HAP-1 (cell line): Measurements from ENCODE around the gene DMBT1.

Experiments used
- DNase-seq, 2 experiments: peaks; one replicate each; pipeline ENCODE4 v3.0.0-alpha.2; 2016 to 2020; ENCODE audit warnings: low spot score in 2 of 2
- H3K27me3 ChIP-seq: fragments of 250-450 bp; sonication (Bioruptor Pico); 2 replicates; pipeline ENCODE4 v1.5.1; 2020; ENCODE audit warnings: low read depth, mild to moderate bottlenecking, moderate library complexity
- H3K36me3 ChIP-seq: fragments of 250-450 bp; sonication (Bioruptor Pico); replicated peaks from 2 replicates; pipeline ENCODE4 v1.5.1; 2020; ENCODE audit warnings: mild to moderate bottlenecking
- H3K4me1 ChIP-seq: fragments of 250-450 bp; sonication (Bioruptor Pico); 2 replicates; pipeline ENCODE4 v1.5.1; 2020; ENCODE audit warnings: mild to moderate bottlenecking
- H3K4me3 ChIP-seq: fragments of 250-450 bp; sonication (Bioruptor Pico); 2 replicates; pipeline ENCODE4 v1.5.1; 2020; ENCODE audit warnings: mild to moderate bottlenecking, moderate library complexity
- H3K9me3 ChIP-seq: fragments of 250-450 bp; sonication (Bioruptor Pico); 2 replicates; pipeline ENCODE4 v1.5.1; 2020; ENCODE audit warnings: mild to moderate bottlenecking, moderate library complexity
- in situ Hi-C: fragments of 300-500 bp; cut with MboI; formaldehyde crosslinking; loops from 3 replicates; pipeline ENCODE4 v1.14.3; 2020; ENCODE audit warnings: low sequenced_read_pairs, inconsistent platforms, mixed read lengths

Gene DMBT1

DNA sequence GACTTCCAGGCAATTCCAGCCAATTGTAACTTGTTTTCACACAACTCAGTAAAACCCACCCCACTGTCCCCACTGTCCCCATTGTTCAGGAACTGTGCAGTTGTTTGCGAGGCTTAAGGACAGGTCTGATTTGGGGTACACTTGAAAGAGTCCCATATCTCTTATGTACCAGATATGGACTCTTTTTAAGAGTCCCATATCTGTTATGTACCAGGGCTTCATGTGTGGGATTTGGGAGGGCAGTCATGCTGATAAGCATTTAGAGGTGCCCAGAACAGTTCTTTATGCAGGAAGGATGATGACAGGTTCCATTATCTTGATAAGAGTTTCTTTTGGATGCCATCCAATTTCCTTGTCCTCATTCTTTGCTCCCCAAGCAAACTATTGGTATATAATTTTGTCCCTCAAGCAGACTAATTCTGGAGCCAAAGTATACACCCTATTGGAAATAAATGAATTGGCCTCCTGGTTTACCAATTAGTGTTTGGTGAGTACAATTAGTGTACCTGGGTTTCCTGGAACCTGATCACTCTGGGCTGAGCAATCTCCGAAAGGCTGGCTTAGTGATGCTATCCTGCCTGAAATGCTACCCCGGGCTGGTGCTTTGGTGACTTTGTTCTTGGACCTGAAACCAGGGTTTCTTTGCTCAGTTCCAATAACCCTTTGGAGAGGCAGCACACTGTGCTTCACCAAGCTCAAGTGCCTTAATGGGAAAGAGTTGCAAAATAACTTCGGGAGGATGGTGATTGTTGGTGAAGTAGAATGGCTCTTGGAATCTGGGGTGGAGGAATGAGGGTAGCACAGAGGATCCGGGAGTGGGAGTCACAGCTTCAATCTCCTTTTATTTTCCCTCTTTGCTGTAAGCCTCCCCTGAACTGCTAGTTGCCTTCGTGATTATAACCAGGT is 6.2 kb upstream of the DMBT1 start:
- Histone ChIP-seq H3K27me3 (no peaks in the 10 kb centered on the region), H3K36me3 (no peaks in the 10 kb centered on the region), H3K4me3 (no peak overlapping the region), H3K9me3 (no peaks in the 10 kb centered on the region), H3K4me1 (no peaks in the 10 kb centered on the region)
- in situ Hi-C loops: no loop called here
- DNase-seq: no peak

DNA sequence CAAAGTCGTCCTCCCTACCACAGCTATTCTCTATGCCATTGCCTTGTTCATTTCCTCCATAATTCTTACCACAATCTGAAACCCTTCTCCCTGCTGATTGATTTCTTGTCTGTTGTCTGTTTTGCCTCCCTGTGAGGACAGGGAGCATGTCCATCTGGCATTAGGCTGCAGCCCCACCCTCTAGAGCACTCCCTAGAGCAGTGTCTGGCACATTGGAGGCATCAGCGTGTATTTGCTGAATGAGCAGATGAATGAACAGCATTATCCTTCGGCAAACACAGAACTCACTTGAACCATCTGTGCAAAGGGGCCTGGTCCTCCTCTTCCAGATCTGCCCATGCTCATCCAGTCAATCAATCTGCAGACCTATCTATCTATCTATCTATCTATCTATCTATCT is 5.1 kb upstream of the DMBT1 start:
- no peaks in the 10 kb centered on the region for H3K4me1 ChIP-seq

DNA sequence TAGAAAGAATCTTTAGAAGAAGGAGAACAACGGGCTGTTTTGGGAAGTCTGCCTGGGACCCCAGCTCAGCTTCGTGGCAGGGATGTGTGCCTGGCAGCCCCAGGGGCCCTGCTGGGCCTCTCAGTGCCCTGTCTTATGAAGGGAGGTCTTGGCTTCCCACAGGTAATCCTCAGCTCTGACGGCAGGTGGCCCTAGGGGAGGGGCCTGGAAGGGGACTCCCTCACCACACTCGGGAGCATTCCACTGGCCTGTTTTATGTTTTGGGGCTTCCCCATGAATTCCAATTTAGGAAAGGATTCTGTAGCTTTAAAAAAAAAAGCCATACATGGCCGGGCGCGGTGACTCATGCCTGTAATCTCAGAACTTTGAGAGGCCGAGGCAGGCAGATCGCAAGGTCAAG is 3.0 kb upstream of the DMBT1 start:
- Histone ChIP-seq H3K27me3 (peaks cover 15% of the 10 kb centered on the region), H3K36me3 (no peaks in the 10 kb centered on the region), H3K9me3 (no peaks in the 10 kb centered on the region), H3K4me1 (no peaks in the 10 kb centered on the region), H3K4me3 (no peak overlapping the region)
- no peak for DNase-seq
- in situ Hi-C loops: no loop called here

More for the DNA sequence above, 5.1 kb upstream of the DMBT1 start:
- Histone ChIP-seq H3K27me3 (peaks cover under 1% of the 10 kb centered on the region; the same call in 1 of the 2 replicates), H3K4me3 (no peak overlapping the region), H3K9me3 (no peaks in the 10 kb centered on the region), H3K36me3 (no peaks in the 10 kb centered on the region)
- no peak for DNase-seq
- in situ Hi-C loops: no loop called here

- H3K36me3 ChIP-seq: no peaks in the 10 kb centered on the region
- DNase-seq: no peak
- in situ Hi-C loops: no loop called here
- no peaks in the 10 kb centered on the region for H3K4me1 ChIP-seq
- H3K27me3 ChIP-seq: peaks cover 23% of the 10 kb centered on the region
- no peak overlapping the region for H3K4me3 ChIP-seq
- no peaks in the 10 kb centered on the region for H3K9me3 ChIP-seq
Measured at GRCh38 chr10:122558452-122558851, 2.1 kb upstream of the DMBT1 start.

GRCh38 chr10:122559228-122559627 is 1.3 kb upstream of the DMBT1 start:
- H3K4me1 ChIP-seq: no peaks in the 10 kb centered on the region
- H3K36me3 ChIP-seq: no peaks in the 10 kb centered on the region
- peaks cover 31% of the 10 kb centered on the region for H3K27me3 ChIP-seq
- H3K9me3 ChIP-seq: no peaks in the 10 kb centered on the region
- in situ Hi-C loops: no loop called here
- H3K4me3 ChIP-seq: no peak overlapping the region
- DNase-seq: no peak

- H3K4me1 ChIP-seq: no peaks in the 10 kb centered on the region
- H3K36me3 ChIP-seq: no peaks in the 10 kb centered on the region
- no peak overlapping the region for H3K4me3 ChIP-seq
- in situ Hi-C loops: no loop called here
- H3K27me3 ChIP-seq: peaks cover 43% of the 10 kb centered on the region
- no peak for DNase-seq
- H3K9me3 ChIP-seq: no peaks in the 10 kb centered on the region
Measured at GRCh38 chr10:122561212-122561611, 658 bp downstream of the DMBT1 start.

DNA sequence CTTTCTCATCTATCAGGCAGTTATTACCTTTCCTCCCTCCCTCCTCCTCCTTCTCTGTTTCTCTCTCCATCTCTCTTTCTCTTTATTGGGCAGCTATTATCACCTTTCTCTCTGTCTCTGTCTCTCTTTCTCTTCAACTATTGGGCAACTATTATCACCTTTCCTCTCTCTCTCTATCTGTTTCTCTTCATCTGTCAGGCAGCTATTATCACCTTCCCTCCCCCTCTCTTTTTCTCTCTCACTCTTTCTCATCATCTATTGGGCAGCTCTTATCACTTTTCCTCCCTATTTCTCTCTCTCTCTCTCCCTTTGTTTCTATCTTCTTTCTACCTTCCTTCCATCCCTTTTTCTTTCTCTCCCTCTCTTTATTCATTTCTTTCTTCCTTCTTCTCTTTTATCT is 1.2 kb downstream of the DMBT1 start:
- in situ Hi-C loops: no loop called here

DNA sequence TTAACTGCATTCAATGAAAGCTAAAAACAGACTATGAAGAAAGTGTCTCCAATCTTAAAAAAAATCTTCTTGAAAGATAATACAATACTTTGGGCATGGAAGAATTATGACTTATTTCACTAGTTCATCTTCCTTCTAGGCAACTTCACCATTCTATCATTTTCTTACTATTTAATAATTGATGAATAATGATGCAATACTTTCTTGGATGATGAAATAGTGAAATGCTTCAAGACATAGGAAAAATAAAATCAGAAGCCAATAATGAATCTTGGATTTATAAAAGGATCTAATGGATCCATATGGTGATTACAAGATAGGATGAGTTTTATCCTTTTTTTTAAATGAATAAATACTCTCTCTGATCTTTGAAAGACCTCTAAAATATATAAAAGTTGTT is 4.4 kb downstream of the DMBT1 start:
- in situ Hi-C loops: loop anchor here (5.0 kb wide), 2 partner anchors 128 to 268 kb away; no protein-coding TSS in a partner anchor
- DNase-seq: no peak
- peaks cover 43% of the 10 kb centered on the region for H3K27me3 ChIP-seq
- H3K4me1 ChIP-seq: no peaks in the 10 kb centered on the region
- H3K4me3 ChIP-seq: no peak overlapping the region
- H3K9me3 ChIP-seq: no peaks in the 10 kb centered on the region
- H3K36me3 ChIP-seq: no peaks in the 10 kb centered on the region

More for the DNA sequence above, 1.2 kb downstream of the DMBT1 start:
- no peak for DNase-seq
- no peaks in the 10 kb centered on the region for H3K4me1 ChIP-seq
- no peaks in the 10 kb centered on the region for H3K9me3 ChIP-seq
- peaks cover 43% of the 10 kb centered on the region for H3K27me3 ChIP-seq
- H3K36me3 ChIP-seq: no peaks in the 10 kb centered on the region
- H3K4me3 ChIP-seq: no peak overlapping the region

DNA sequence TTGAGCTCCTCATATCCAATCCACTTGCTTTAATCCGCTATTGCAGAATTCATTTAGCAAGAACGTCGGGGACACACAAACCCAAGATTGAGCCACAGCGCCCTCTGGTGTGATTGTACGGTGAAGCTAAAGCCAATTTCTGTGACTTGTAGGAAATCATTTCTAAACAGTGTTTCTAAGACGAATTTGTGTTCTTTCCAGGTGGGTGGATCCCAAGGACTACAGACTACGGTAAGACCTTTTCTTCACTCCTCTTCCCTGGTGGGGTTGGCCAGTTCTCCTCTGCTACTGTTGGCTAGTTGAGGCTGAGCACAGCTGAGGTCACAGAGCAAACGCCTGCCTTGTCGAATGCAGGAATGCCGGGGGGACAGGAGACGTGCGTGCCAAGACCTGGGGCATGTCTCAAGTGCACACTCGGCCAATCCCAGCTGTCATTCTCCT is 5.2 kb downstream of the DMBT1 start:
- DNase-seq: peak; percentile 58 to 82
- in situ Hi-C loops: loop anchor here (5.0 kb wide), 2 partner anchors 128 to 268 kb away; no protein-coding TSS in a partner anchor

GRCh38 chr10:122566632-122567031 is 6.1 kb downstream of the DMBT1 start:
- no peaks in the 10 kb centered on the region for H3K9me3 ChIP-seq
- H3K4me1 ChIP-seq: no peaks in the 10 kb centered on the region
- no peaks in the 10 kb centered on the region for H3K36me3 ChIP-seq
- H3K27me3 ChIP-seq: peaks cover 33% of the 10 kb centered on the region
- DNase-seq: no peak
- H3K4me3 ChIP-seq: no peak overlapping the region
- in situ Hi-C loops: loop anchor here (5.0 kb wide), 2 partner anchors 129 to 269 kb away; no protein-coding TSS in a partner anchor

More for the DNA sequence above, 5.2 kb downstream of the DMBT1 start:
- Histone ChIP-seq H3K9me3 (no peaks in the 10 kb centered on the region), H3K4me3 (no peak overlapping the region), H3K27me3 (peaks cover 39% of the 10 kb centered on the region), H3K4me1 (no peaks in the 10 kb centered on the region), H3K36me3 (no peaks in the 10 kb centered on the region)

DNA sequence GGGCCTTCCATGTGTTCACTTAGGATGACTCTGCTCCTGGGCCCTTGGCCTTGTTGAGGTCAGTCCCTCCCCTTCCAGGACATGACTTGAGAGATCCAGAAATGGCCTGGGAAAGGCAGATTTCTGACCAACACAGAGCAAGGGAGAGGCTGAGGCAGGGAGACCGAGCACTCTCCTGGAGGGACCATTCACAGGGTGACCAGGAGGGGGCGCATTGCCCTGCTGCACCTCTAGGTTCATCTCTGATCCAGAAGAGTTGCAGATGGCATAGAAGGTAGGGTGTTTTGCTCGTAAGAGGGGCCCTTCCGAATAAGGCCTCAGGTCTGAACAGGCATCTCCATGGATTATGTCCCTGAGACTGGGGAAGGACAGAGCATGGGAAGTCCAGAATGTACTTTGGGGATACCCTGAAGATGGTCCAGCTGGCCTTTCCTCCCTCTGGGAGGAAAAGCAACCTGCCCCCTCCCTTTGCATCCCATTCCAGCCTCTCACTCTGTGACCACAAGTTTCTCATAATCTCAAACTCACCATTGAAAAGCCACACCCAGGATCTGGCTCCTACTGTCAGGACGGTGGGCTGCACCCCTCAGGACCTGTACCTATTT is 6.6 kb downstream of the DMBT1 start:
- Histone ChIP-seq H3K4me3 (no peak overlapping the region), H3K9me3 (no peaks in the 10 kb centered on the region), H3K27me3 (peaks cover 30% of the 10 kb centered on the region), H3K36me3 (no peaks in the 10 kb centered on the region), H3K4me1 (no peaks in the 10 kb centered on the region)
- DNase-seq: peak in 1 of 2 experiments; percentile 45
- in situ Hi-C loops: loop anchor here (5.0 kb wide), 2 partner anchors 130 to 270 kb away; no protein-coding TSS in a partner anchor

DNA sequence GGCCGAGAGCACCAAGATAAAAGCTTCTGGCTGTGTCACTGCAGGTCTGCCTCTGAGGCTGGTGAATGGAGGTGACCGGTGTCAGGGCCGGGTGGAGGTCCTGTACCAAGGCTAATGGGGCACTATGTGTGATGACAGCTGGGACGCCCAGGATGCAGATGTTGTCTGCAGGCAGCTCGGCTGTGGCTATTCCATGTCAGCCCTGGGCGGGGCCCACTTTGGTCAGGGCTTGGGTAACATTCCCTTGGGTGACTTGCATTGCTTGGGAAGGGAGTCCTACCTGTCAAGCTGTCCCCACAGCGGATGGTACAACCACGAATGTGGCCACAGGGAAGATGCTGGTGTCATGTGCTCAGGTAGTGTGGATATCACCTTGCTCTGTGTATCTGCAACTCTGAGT is 8.0 kb downstream of the DMBT1 start:
- Histone ChIP-seq H3K4me1 (no peaks in the 10 kb centered on the region), H3K36me3 (no peaks in the 10 kb centered on the region), H3K4me3 (no peak overlapping the region), H3K27me3 (peaks cover 19% of the 10 kb centered on the region), H3K9me3 (no peaks in the 10 kb centered on the region)
- in situ Hi-C loops: loop anchor here (5.0 kb wide), 2 partner anchors 131 to 271 kb away; no protein-coding TSS in a partner anchor
- no peak for DNase-seq

DNA sequence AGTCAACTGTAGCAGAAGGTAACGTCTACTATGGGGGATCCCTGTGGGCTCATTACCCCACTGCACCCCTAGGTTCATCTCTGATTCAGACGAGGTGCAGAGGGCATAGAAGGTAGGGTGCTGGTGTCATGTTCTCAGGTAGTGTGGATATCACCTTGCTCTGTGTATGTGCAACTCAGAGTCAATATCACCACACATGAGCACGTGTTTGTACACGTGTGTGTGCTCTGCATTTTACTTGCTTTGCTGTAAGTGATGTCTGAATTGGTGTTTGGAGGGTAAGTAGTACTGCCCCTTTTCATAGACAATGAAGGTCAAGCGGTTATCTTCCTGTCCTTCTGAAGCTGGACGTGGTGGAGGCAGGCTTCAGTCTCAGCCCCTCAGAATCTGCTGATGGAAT is 10.4 kb downstream of the DMBT1 start:
- Histone ChIP-seq H3K4me1 (no peaks in the 10 kb centered on the region), H3K4me3 (no peak overlapping the region), H3K27me3 (no peaks in the 10 kb centered on the region), H3K36me3 (no peaks in the 10 kb centered on the region), H3K9me3 (no peaks in the 10 kb centered on the region)
- in situ Hi-C loops: no loop called here
- no peak for DNase-seq

GRCh38 chr10:122571892-122572291 is 11.3 kb downstream of the DMBT1 start:
- H3K27me3 ChIP-seq: no peaks in the 10 kb centered on the region
- H3K4me3 ChIP-seq: no peak overlapping the region
- no peak for DNase-seq
- in situ Hi-C loops: no loop called here
- H3K9me3 ChIP-seq: no peaks in the 10 kb centered on the region
- H3K36me3 ChIP-seq: no peaks in the 10 kb centered on the region
- no peaks in the 10 kb centered on the region for H3K4me1 ChIP-seq
